NCI-H2029 (cell line): ENCODE results near the gene A3GALT2.

Experiments used
- DNase-seq: peaks from one replicate; lab custom pipeline; 2025; lab: John Stamatoyannopoulos, UW

A3GALT2 gene

GRCh38 chr1:33350611-33351280 lies 29.8 kb upstream of the A3GALT2 start:
- DNase-seq, result no peak

GRCh38 chr1:33349778-33350610 lies 29.1 kb upstream of the A3GALT2 start:
- peak; percentile 79 for DNase-seq

- no peak for DNase-seq
These were observed 28.3 kb upstream of the A3GALT2 start for GRCh38 chr1:33349081-33349759.

- DNase-seq, result no peak
These were observed 27.8 kb upstream of the A3GALT2 start for GRCh38 chr1:33348676-33349080.

GRCh38 chr1:33348194-33348593 lies 27.3 kb upstream of the A3GALT2 start:
- no peak for DNase-seq

- DNase-seq, result no peak
These were observed 26.7 kb upstream of the A3GALT2 start for GRCh38 chr1:33347650-33347992.

GRCh38 chr1:33346927-33347649 lies 26.2 kb upstream of the A3GALT2 start:
- DNase-seq, result peak; percentile 31

- DNase-seq, result no peak
These were observed 25.6 kb upstream of the A3GALT2 start for GRCh38 chr1:33346533-33346926.

GRCh38 chr1:33344896-33345560 lies 24.1 kb upstream of the A3GALT2 start:
- DNase-seq, result no peak

GRCh38 chr1:33343539-33343938 lies 22.6 kb upstream of the A3GALT2 start:
- no peak for DNase-seq

- peak; percentile 90 for DNase-seq
These were observed 21.3 kb upstream of the A3GALT2 start for GRCh38 chr1:33342041-33342723.

- no peak for DNase-seq
These were observed 20.3 kb upstream of the A3GALT2 start for GRCh38 chr1:33341190-33341589.

GRCh38 chr1:33339413-33339812 lies 18.5 kb upstream of the A3GALT2 start:
- no peak for DNase-seq

GRCh38 chr1:33338440-33339211 lies 17.7 kb upstream of the A3GALT2 start:
- DNase-seq, result no peak

- DNase-seq, result no peak
These were observed 17.1 kb upstream of the A3GALT2 start for GRCh38 chr1:33338048-33338439.

- DNase-seq, result no peak
These were observed 16.5 kb upstream of the A3GALT2 start for GRCh38 chr1:33337441-33337840.

- DNase-seq, result no peak
These were observed 15.7 kb upstream of the A3GALT2 start for GRCh38 chr1:33336580-33336979.

- DNase-seq, result no peak
These were observed 14.1 kb upstream of the A3GALT2 start for GRCh38 chr1:33335020-33335419.

GRCh38 chr1:33334081-33334552 lies 13.2 kb upstream of the A3GALT2 start:
- no peak for DNase-seq

GRCh38 chr1:33332881-33333280 lies 12.0 kb upstream of the A3GALT2 start:
- DNase-seq, result no peak
